GM12892 (cell line): ENCODE results near the gene CARS1.

Experiments
- DNase-seq: peaks from one replicate; pipeline ENCODE4 v3.0.0; 2011; ENCODE audit not compliant: insufficient read length
- FAIRE-seq: peaks from 2 replicates; lab custom pipeline; 2011; peaks lifted over from hg19 to GRCh38; lab: Jason Lieb, UNC
- POLR2A ChIP-seq: IDR thresholded peaks from 2 replicates; pipeline ENCODE4 v1.6.1; 2011; ENCODE audit warnings: low read depth, low read length, control low read depth
- POLR2AphosphoS5 ChIP-seq: IDR thresholded peaks from 2 replicates; pipeline ENCODE4 v1.6.1; 2011; ENCODE audit warnings: low read depth, low read length, control low read depth
- TAF1 ChIP-seq: IDR thresholded peaks from 2 replicates; pipeline ENCODE4 v1.6.1; 2011; ENCODE audit warnings: low read depth, mild to moderate bottlenecking, control low read depth, low read length, borderline replicate concordance

CARS1 gene

DNA sequence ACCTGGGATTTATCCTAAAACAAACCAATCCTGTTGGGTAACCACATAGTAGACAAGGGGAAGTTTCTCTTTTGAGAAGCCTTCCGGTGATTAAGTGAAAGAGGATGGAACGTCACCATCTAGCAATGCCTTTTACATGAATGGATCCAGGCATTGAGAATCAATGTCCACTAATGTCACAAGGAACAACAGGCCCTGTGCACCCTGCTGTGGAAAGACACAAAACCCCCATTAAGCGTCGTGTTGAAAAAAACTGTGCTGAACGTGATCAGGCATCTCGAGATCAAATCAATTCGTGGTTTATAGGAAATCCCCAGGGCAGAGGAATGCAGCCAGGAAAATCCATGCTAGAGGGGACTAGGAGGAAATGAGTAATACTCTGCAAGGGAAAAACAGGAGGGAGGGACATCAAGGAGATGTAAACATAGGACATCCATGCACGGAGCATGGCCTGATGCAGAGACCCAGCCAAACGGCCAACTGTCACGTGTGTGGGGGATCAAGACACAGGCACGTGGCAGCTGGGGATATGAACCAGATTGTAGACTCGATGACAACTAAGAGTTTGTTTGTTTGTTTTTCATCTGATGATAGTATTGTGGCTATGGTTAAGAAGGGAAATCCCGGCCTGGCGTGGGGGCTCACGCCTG, 38.6 kb upstream of the CARS1 start:
- DNase-seq (no peak), FAIRE-seq (no peak)
- TF ChIP-seq POLR2AphosphoS5: no peak
- TF ChIP-seq TAF1: no peak
- no peak for TF ChIP-seq POLR2A

DNA sequence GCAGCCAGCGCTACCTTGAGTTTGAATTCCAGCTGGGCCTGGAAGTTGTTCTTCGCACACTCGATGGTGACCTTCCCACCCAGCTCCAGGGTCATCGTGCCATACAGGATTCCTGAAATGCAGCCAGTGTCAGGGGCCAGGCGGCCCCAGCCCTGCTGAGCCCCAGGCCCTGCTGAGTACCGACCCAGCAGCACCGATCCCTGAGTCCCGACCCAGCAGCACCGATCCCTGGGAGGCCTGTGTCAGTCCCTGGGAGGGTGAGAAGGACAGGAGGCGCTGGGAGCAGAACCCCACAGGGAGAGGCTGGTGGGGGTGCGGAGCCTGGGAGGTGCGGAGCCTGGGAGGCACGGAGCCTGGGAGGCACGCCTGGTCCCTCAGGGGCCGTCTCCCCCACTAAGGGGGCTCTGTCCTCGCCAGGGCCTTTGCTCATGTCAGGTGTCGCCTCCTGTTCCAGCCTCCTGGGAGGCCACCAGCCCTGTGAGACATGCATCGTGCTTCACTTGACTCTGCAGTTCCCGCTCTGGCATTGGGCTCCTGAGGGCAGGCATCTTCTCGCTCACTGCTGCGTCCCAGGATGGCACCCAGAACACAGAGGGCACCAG, 37.1 kb upstream of the CARS1 start:
- no peak for DNase-seq
- no peak for FAIRE-seq
- TF ChIP-seq POLR2A: no peak
- TF ChIP-seq TAF1: no peak
- TF ChIP-seq POLR2AphosphoS5: no peak

- FAIRE-seq (no peak), DNase-seq (no peak)
Measured at GRCh38 chr11:3093281-3094191, 36.3 kb upstream of the CARS1 start.

DNA sequence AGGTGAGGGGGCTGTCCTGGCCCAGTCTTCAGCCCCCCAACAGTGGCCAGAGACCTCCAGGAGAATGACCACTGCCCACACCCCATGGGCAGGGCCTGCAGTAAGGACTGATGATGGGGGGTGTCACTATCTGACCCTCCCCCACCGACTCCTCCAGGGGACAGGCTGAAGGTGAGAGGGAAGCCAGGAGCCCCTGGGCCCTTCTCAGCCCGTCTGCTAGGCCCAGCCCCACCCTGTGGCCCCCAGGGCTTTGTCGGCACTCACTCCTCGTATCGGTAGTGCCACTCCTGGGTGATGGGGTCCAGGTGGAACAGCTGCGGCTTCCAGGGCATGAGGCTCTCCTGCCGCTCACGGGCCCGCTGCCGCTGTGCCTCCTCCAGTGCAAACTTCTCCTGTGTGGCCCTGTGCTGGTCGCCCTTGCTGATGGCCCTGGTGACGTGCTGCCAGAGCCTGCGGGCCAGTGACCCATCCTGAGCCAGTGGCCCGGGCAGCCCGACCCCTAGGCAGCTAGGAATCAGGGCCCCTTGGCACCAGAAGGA, 35.4 kb upstream of the CARS1 start:
- FAIRE-seq (no peak), DNase-seq (no peak)
- TF ChIP-seq POLR2A (no peak), TAF1 (no peak), POLR2AphosphoS5 (no peak)

More at GRCh38 chr11:3093281-3094191, 36.3 kb upstream of the CARS1 start:
- TF ChIP-seq POLR2AphosphoS5: no peak

- FAIRE-seq: peak; percentile 99
- peak; percentile 94 for DNase-seq
Measured at GRCh38 chr11:3091846-3092602, 34.8 kb upstream of the CARS1 start.

GRCh38 chr11:3091081-3091845, 34.0 kb upstream of the CARS1 start:
- FAIRE-seq: no peak
- TF ChIP-seq POLR2AphosphoS5 (no peak), TAF1 (no peak), POLR2A (no peak)
- DNase-seq: no peak

More at GRCh38 chr11:3091846-3092602, 34.8 kb upstream of the CARS1 start:
- no peak for TF ChIP-seq TAF1
- no peak for TF ChIP-seq POLR2A
- TF ChIP-seq POLR2AphosphoS5: no peak

DNA sequence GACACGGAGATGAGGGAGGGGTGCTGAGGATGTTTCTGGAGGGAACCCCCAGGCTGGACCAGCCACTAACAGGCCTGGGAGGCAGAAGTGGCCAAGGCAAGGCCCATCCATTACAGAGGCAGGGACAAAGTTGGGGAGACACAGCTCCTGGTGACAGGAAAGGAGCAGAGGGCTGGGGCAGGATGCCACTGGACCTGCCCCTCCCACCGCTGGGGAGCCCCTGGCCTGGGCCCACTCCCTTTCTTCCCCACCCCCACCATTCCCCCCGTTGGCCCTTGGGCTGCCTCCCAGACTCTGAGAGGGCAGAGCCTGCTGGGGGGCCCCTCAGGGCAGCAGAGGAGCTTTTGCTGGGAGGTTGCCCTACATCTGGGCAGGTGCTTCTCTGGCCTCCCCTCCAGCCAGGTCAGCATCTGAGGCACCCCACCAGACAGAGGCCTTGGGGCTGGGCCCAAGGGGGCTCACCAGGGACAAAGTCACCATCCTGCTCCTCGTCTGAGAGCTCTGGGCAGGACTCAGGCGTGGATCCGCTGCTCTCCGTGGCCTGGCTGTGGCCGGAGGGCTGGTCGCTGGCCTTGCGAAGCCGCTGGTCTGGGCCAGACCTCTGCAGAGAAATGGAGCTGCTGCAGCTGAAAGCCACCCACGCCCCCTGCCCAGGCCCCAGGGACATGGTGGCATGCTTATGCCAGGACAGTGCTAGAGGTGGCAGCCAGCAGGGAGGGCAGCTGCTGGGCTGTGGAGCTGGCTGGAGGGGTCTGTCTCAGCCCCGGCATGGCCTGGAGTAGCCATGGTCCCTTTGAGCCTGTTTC, 33.1 kb upstream of the CARS1 start:
- no peak for DNase-seq
- no peak for FAIRE-seq

DNA sequence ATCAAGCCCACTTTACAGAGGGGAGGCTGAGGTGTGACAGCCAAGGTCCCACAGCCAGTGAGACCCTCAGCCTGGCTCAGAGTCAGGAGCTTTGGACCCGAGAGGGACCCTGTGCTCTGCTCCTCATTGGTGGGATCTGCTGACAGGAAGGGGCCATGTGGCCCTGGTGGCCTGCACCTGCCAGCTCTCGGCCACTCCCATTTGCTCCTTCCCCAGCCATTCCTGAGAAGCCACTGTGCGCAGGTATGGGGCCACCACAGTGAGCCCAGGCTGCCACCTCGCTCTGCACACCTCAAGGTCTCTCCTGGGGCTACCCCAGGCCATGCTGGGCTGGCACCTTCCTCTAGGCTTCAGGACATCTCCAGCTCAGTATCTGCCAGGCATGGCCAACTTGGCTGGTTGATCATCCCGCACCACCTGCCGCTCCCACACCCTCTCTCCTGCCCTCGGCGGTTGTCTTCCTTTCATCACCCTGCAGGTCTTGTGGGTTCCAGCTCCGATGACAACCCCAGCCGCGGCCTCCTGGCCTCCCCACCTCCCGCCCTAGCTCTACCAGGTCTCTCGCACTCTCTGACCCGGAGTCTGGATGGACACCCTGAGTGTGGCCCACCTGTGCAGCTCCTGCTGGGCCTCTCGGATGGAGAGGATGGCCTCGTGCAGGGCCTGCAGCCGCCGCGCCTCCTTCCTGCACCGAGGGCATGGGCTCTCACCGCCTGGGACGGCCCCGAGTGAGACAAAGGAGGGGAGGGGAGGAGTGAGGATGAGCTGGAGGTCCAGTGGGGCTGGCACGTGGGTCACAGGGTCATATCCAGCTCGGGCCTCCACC, 32.2 kb upstream of the CARS1 start:
- TF ChIP-seq TAF1 (no peak), POLR2AphosphoS5 (no peak), POLR2A (no peak)
- DNase-seq (no peak), FAIRE-seq (no peak)

More for the DNA sequence above, 33.1 kb upstream of the CARS1 start:
- TF ChIP-seq POLR2A: no peak
- no peak for TF ChIP-seq POLR2AphosphoS5
- no peak for TF ChIP-seq TAF1

GRCh38 chr11:3088806-3089205, 31.6 kb upstream of the CARS1 start:
- no peak for FAIRE-seq

More at GRCh38 chr11:3088806-3089205, 31.6 kb upstream of the CARS1 start:
- no peak for DNase-seq
- TF ChIP-seq TAF1: no peak
- TF ChIP-seq POLR2AphosphoS5: no peak
- TF ChIP-seq POLR2A: no peak
